Lower leg skin (tissue), 4 donors: ENCODE results near the gene IL17RA. TPM values are rescaled to one million over a fixed set of nuclear protein-coding genes. Genes with fewer than 3 reads are reported as not detected.

ENCODE experiments used
- DNase-seq, 2 donors: peaks; one replicate each; pipeline ENCODE4 v3.0.0-alpha.2; 2019; ENCODE audit warnings: low spot score in 2 of 2
- H3K4me3 ChIP-seq: fragments of 200-600 bp; sonication (generic); 2 replicates; pipeline ENCODE4 v1.5.1; 2017; ENCODE audit warnings: mild to moderate bottlenecking, low read depth; ENCODE audit not compliant: poor library complexity, severe bottlenecking
- CTCF ChIP-seq, 3 donors: fragments of 450-650 bp; IDR thresholded peaks; one replicate each; pipeline ENCODE4 v1.5.1; 2016; ENCODE audit warnings: antibody characterized with exemption in 3 of 3, mild to moderate bottlenecking in 3 of 3, moderate library complexity in 2 of 3
- POLR2A ChIP-seq, 2 donors: fragments of 450-650 bp; IDR thresholded peaks; one replicate each; pipeline ENCODE4 v1.6.1; 2016 to 2017; ENCODE audit warnings: antibody characterized with exemption in 2 of 2, mild to moderate bottlenecking in 1 of 2, moderate library complexity in 1 of 2
- WGBS, 2 donors: methylation state at CpG; one replicate each; pipeline ENCODE4 v1.1.5; 2018; 5-methylcytosine and 5-hydroxymethylcytosine counted together
- intact Hi-C: fragments of 100-400 bp; cut with DNase I; formaldehyde crosslinking; loops from one replicate; pipeline ENCODE4 v1.15.0; 2023; ENCODE audit warnings: low total_unique reads
- total RNA-seq, 4 donors: library from RNA; depleted of rRNA; stranded (reverse); fragments of >200 nt; gene quantifications; one replicate each; pipeline ENCODE4 v1.1.0, GENCODE V29; 2016

IL17RA gene
- total RNA-seq, 4 donors from 2014 or later = 17.6 to 30.6 (median 21.3) TPM

- whole genome bisulfite sequencing, 2 donors = 79 to 85% methylated on average over 22 of the region's 22 CpGs
- DNase-seq = no peak
- H3K4me3 ChIP-seq = no peak overlapping the region
- intact Hi-C loops = no loop called here
- TF ChIP-seq POLR2A (IDR thresholded peaks at IDR 0.05) = no peak
- no peak for TF ChIP-seq CTCF (IDR thresholded peaks at IDR 0.05)
These were observed 20.6 kb downstream of the IL17RA start for GRCh38 chr22:17105143-17106129.

DNA sequence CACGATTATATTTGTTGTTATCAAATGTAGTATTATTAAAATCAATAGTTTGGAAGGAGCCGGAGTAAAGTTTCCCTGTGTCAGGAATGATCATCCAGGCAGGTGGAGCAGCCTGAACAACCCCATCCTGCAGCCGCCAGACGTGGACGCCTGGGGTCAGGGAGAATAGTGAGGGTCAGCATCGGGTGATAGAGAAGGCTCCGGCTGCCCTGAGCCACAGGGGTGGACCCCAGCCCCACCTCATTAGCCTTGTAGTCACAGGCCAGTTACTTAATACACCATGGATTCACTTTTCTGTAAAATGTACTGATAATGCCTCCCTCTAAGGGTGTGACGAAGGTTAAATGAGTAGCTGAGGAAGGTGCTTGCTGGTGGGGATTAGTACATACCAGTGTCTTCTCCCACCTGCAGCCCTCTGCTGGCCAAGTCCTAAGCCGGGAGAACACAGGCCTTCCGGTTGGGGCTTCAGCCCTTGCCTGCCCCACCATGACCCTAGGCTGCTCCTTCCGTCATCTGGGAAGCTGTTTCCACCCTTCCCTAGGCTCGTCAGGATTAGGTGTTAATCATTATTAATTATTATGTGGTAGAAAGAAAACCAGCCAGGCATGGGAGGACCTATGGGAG, 21.5 kb downstream of the IL17RA start:
- no peak overlapping the region for H3K4me3 ChIP-seq
- intact Hi-C loops = no loop called here
- 86 to 87% methylated on average over 11 to 12 of the region's 12 CpGs for WGBS, 2 donors

GRCh38 chr22:17106785-17107546, 22.2 kb downstream of the IL17RA start:
- intact Hi-C loops = no loop called here
- H3K4me3 ChIP-seq = no peak overlapping the region
- WGBS, 2 donors = 74 to 83% methylated on average over 15 of the region's 15 CpGs
- TF ChIP-seq POLR2A (IDR thresholded peaks at IDR 0.05) (no peak), CTCF (IDR thresholded peaks at IDR 0.05) (no peak)
- no peak for DNase-seq

More for the DNA sequence above, 21.5 kb downstream of the IL17RA start:
- TF ChIP-seq CTCF (IDR thresholded peaks at IDR 0.05) = no peak
- no peak for DNase-seq

DNA sequence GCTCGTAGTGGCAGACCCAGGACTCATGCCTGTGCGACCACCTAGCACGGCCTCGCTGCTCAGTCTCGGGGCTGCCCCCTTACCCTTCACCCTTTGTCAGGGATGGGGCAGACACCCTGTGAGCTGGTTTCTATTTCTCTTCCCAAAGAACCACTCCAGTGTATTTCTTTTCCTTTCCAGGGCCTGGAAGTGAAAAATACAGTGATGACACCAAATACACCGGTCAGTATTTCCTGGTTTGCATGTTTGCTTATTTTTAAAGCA, 22.7 kb downstream of the IL17RA start:
- intact Hi-C loops = no loop called here
- 83 to 85% methylated on average over 6 of the region's 6 CpGs for WGBS, 2 donors
- TF ChIP-seq POLR2A (IDR thresholded peaks at IDR 0.05) = no peak
- no peak for TF ChIP-seq CTCF (IDR thresholded peaks at IDR 0.05)
- H3K4me3 ChIP-seq = no peak overlapping the region
- DNase-seq = no peak

DNA sequence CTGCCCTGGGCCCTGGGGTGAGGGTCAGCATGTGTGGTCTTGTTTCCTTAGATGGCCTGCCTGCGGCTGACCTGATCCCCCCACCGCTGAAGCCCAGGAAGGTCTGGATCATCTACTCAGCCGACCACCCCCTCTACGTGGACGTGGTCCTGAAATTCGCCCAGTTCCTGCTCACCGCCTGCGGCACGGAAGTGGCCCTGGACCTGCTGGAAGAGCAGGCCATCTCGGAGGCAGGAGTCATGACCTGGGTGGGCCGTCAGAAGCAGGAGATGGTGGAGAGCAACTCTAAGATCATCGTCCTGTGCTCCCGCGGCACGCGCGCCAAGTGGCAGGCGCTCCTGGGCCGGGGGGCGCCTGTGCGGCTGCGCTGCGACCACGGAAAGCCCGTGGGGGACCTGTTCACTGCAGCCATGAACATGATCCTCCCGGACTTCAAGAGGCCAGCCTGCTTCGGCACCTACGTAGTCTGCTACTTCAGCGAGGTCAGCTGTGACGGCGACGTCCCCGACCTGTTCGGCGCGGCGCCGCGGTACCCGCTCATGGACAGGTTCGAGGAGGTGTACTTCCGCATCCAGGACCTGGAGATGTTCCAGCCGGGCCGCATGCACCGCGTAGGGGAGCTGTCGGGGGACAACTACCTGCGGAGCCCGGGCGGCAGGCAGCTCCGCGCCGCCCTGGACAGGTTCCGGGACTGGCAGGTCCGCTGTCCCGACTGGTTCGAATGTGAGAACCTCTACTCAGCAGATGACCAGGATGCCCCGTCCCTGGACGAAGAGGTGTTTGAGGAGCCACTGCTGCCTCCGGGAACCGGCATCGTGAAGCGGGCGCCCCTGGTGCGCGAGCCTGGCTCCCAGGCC, 23.7 kb downstream of the IL17RA start:
- no peak overlapping the region for H3K4me3 ChIP-seq
- DNase-seq = no peak
- TF ChIP-seq POLR2A (IDR thresholded peaks at IDR 0.05) = no peak
- TF ChIP-seq CTCF (IDR thresholded peaks at IDR 0.05) = no peak
- intact Hi-C loops = no loop called here
- WGBS, 2 donors = 98% methylated on average over 42 to 56 of the region's 66 CpGs
